HepG2 (cell line): ENCODE results near the gene OARD1. TPM values are rescaled to one million over a fixed set of nuclear protein-coding genes. Genes with fewer than 3 reads are reported as not detected.
A peak's percentile ranks its signal among the peaks of the same experiment; 100 is the strongest.

ENCODE experiments used
- ADNP ChIP-seq: sonication (generic); formaldehyde crosslinking; IDR thresholded peaks from 2 replicates; pipeline ENCODE4 v1.4.0; 2020; ENCODE audit warnings: missing genetic modification reagents
- ATF7-NPFF ChIP-seq: sonication (generic); formaldehyde crosslinking; IDR thresholded peaks from 2 replicates; pipeline ENCODE4 v1.8.1; 2023; ENCODE audit warnings: mild to moderate bottlenecking, low read depth, missing genetic modification reagents, moderate library complexity
- EP300 ChIP-seq, 3 experiments: sonication (generic) in 1 of 3; formaldehyde crosslinking in 1 of 3; IDR thresholded peaks; 2 replicates each; pipeline versions ENCODE4 v1.5.1 to v1.6.1; 2011 to 2020; ENCODE audit warnings: low read depth in 2 of 3, low read length in 2 of 3, borderline replicate concordance in 1 of 3, improper control_type of control experiment in 1 of 3, mild to moderate bottlenecking in 1 of 3, missing genetic modification reagents in 1 of 3, moderate library complexity in 1 of 3
- ETV5 ChIP-seq: IDR thresholded peaks from 2 replicates; pipeline ENCODE4 v1.6.1; 2018; ENCODE audit warnings: missing biosample characterization, missing genetic modification reagents, inconsistent platforms, borderline replicate concordance
- FOXA1 ChIP-seq, 2 experiments: fragments of 450-650 bp in 1 of 2; sonication (generic) in 1 of 2; formaldehyde crosslinking in 1 of 2; IDR thresholded peaks; 2 replicates each; pipeline versions ENCODE4 v1.4.0 to v1.6.1; 2016 to 2020; ENCODE audit warnings: missing genetic modification reagents in 1 of 2
- HMG20B ChIP-seq: conservative IDR thresholded peaks from 2 replicates; pipeline ENCODE4 v1.6.1; 2016; ENCODE audit warnings: missing genetic modification reagents, missing compliant biosample characterization
- HNRNPLL ChIP-seq: fragments of 200-400 bp; formaldehyde crosslinking; IDR thresholded peaks from 2 replicates; pipeline ENCODE4 v1.6.1; 2017; ENCODE audit warnings: mild to moderate bottlenecking, low read depth, low read length; ENCODE audit not compliant: poor library complexity, severe bottlenecking
- KDM3A ChIP-seq: IDR thresholded peaks from 2 replicates; pipeline ENCODE4 v1.6.1; 2018; ENCODE audit warnings: low read depth, missing compliant biosample characterization
- KDM5A ChIP-seq: fragments of 200-600 bp; sonication (generic); IDR thresholded peaks from 2 replicates; pipeline ENCODE4 v1.7.0; 2018; ENCODE audit warnings: antibody characterized with exemption, mild to moderate bottlenecking, low read length, borderline replicate concordance
- MXD4 ChIP-seq: IDR thresholded peaks from 2 replicates; pipeline ENCODE4 v1.6.1; 2016; ENCODE audit warnings: mild to moderate bottlenecking, missing biosample characterization, missing genetic modification reagents
- NFYC ChIP-seq: IDR thresholded peaks from 2 replicates; pipeline ENCODE4 v1.6.1; 2016; ENCODE audit warnings: missing genetic modification reagents, missing compliant biosample characterization
- PPARG ChIP-seq: conservative IDR thresholded peaks from 2 replicates; pipeline ENCODE4 v1.6.1; 2016; ENCODE audit warnings: missing biosample characterization, missing genetic modification reagents
- ZNF235 ChIP-seq: sonication (generic); formaldehyde crosslinking; IDR thresholded peaks from 2 replicates; pipeline ENCODE4 v1.8.1; 2023; ENCODE audit warnings: mild to moderate bottlenecking, missing genetic modification reagents, borderline replicate concordance
- ZNF713 ChIP-seq: sonication (generic); formaldehyde crosslinking; IDR thresholded peaks from 2 replicates; pipeline ENCODE4 v1.4.0; 2020; ENCODE audit warnings: mild to moderate bottlenecking, missing genetic modification reagents
- ZSCAN22 ChIP-seq: sonication (generic); formaldehyde crosslinking; IDR thresholded peaks from 2 replicates; pipeline ENCODE4 v1.4.0; 2020; ENCODE audit warnings: mild to moderate bottlenecking, missing genetic modification reagents
- polyA plus RNA-seq, 8 experiments: library from polyadenylated mRNA; depleted of rRNA in 3 of 8; stranded (reverse) in 7 of 8; unstranded in 1 of 8; fragments of >200 nt; fragmentation: Illumina TruSeq in 4 of 8; extraction: Trizol in 4 of 8; gene quantifications; 2 replicates each; pipeline versions ENCODE4 v1.2.1 to v1.2.3, GENCODE V29; 2011 to 2016; ENCODE audit warnings: low read depth in 4 of 8, missing spikeins in 1 of 8, mixed read lengths in 1 of 8; ENCODE audit not compliant: insufficient read depth in 1 of 8
- total RNA-seq, 5 experiments: library from RNA; depleted of rRNA; stranded (reverse); fragments of >200 nt; fragmentation: Illumina TruSeq; extraction: Trizol; gene quantifications; 2 replicates each; pipeline ENCODE4 v1.2.3, GENCODE V29; 2016; ENCODE audit warnings: low read depth in 1 of 5
- TF ChIP-seq, protein P1 (sequence below): sonication (generic); formaldehyde crosslinking; IDR thresholded peaks from 2 replicates; pipeline ENCODE4 v1.4.0; 2020; ENCODE audit warnings: missing genetic modification reagents
- TF ChIP-seq, protein P2 (sequence below): sonication (generic); formaldehyde crosslinking; IDR thresholded peaks from 2 replicates; pipeline ENCODE4 v1.4.0; 2020; ENCODE audit warnings: missing genetic modification reagents, mild to moderate bottlenecking, borderline replicate concordance
- TF ChIP-seq, protein P3 (sequence below): sonication (generic); formaldehyde crosslinking; IDR thresholded peaks from 2 replicates; pipeline ENCODE4 v1.4.0; 2020; ENCODE audit warnings: missing genetic modification reagents

OARD1 gene
- total and polyA plus RNA-seq, 2 of the 13 experiments (the other 11 are each of a cell fraction or from before 2014, with no cell fraction given), result 18.4 to 49.0 TPM

DNA sequence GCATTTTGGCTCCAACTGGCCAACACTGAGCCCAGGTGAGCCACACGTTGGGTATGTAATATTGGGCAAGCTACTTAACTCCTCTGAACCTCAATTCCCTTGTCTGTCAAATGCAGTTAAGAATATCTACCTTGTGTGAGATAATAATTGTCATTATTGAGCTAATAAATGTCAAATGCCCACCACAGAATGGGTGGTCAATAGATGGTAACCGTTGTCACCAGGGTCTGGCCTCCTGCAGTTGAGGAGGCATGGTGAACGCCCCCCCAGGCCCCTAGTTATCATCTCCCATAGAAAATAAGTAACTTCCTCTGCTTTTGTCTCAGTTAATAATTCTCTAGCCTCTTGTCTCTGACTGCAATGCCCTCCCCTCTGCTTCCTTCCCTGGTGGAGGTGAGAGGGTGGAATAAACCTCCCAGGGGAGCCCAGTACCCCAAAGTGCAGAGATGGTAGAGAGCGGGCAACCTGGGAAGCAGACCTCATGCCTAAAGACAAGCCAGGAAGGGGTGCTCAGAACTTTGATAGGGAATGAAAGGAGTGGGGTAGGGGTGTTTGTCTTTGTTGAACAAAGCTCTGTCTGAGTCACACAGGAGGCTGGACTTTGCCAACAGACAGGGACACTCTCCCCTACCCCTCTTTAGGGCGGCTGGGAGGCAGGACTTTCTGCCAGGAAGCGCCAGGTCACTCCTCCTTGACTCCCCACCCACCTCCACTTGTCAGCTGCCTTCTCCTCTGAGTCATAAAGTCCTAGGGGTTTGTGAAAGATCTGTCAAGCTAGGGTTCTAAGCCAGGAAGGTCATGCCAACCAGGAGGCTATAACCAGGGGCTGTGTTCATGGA, 31.8 kb downstream of the OARD1 start (continued):
- no peak for TF ChIP-seq HMG20B
- no peak for TF ChIP-seq HNRNPLL
- peak; percentile 33; the same call in 1 of the 2 replicates for TF ChIP-seq MXD4 (CRISPR knock-in tag)
- TF ChIP-seq KDM5A, result no peak
- TF ChIP-seq NFYC, result no peak
- no peak for TF ChIP-seq ZNF713 (CRISPR knock-in tag)
- peak; percentile 69; the same call in 1 of the 2 replicates for TF ChIP-seq ATF7-NPFF (CRISPR knock-in tag)
- 0 out of 2 replicates have a peak, but pooled peaks have one; percentile 50 for TF ChIP-seq PPARG (CRISPR knock-in tag)
- TF ChIP-seq ZNF235 (CRISPR knock-in tag), result no peak
- TF ChIP-seq, protein P1, sequence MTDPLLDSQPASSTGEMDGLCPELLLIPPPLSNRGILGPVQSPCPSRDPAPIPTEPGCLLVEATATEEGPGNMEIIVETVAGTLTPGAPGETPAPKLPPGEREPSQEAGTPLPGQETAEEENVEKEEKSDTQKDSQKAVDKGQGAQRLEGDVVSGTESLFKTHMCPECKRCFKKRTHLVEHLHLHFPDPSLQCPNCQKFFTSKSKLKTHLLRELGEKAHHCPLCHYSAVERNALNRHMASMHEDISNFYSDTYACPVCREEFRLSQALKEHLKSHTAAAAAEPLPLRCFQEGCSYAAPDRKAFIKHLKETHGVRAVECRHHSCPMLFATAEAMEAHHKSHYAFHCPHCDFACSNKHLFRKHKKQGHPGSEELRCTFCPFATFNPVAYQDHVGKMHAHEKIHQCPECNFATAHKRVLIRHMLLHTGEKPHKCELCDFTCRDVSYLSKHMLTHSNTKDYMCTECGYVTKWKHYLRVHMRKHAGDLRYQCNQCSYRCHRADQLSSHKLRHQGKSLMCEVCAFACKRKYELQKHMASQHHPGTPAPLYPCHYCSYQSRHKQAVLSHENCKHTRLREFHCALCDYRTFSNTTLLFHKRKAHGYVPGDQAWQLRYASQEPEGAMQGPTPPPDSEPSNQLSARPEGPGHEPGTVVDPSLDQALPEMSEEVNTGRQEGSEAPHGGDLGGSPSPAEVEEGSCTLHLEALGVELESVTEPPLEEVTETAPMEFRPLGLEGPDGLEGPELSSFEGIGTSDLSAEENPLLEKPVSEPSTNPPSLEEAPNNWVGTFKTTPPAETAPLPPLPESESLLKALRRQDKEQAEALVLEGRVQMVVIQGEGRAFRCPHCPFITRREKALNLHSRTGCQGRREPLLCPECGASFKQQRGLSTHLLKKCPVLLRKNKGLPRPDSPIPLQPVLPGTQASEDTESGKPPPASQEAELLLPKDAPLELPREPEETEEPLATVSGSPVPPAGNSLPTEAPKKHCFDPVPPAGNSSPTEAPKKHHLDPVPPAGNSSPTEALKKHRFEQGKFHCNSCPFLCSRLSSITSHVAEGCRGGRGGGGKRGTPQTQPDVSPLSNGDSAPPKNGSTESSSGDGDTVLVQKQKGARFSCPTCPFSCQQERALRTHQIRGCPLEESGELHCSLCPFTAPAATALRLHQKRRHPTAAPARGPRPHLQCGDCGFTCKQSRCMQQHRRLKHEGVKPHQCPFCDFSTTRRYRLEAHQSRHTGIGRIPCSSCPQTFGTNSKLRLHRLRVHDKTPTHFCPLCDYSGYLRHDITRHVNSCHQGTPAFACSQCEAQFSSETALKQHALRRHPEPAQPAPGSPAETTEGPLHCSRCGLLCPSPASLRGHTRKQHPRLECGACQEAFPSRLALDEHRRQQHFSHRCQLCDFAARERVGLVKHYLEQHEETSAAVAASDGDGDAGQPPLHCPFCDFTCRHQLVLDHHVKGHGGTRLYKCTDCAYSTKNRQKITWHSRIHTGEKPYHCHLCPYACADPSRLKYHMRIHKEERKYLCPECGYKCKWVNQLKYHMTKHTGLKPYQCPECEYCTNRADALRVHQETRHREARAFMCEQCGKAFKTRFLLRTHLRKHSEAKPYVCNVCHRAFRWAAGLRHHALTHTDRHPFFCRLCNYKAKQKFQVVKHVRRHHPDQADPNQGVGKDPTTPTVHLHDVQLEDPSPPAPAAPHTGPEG (CRISPR knock-in tag), result peak; percentile 50; the same call in 1 of the 2 replicates
- TF ChIP-seq, protein P2, sequence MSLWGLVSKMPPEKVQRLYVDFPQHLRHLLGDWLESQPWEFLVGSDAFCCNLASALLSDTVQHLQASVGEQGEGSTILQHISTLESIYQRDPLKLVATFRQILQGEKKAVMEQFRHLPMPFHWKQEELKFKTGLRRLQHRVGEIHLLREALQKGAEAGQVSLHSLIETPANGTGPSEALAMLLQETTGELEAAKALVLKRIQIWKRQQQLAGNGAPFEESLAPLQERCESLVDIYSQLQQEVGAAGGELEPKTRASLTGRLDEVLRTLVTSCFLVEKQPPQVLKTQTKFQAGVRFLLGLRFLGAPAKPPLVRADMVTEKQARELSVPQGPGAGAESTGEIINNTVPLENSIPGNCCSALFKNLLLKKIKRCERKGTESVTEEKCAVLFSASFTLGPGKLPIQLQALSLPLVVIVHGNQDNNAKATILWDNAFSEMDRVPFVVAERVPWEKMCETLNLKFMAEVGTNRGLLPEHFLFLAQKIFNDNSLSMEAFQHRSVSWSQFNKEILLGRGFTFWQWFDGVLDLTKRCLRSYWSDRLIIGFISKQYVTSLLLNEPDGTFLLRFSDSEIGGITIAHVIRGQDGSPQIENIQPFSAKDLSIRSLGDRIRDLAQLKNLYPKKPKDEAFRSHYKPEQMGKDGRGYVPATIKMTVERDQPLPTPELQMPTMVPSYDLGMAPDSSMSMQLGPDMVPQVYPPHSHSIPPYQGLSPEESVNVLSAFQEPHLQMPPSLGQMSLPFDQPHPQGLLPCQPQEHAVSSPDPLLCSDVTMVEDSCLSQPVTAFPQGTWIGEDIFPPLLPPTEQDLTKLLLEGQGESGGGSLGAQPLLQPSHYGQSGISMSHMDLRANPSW, result peak; percentile 39; the same call in 1 of the 2 replicates
- no peak for TF ChIP-seq ADNP (CRISPR knock-in tag)
- TF ChIP-seq EP300 (IDR thresholded peaks at IDR 0.05; ENCODE audit: low read depth in 2 of 2, low read length in 2 of 2), result peak in 1 of 2 experiments; percentile 78; a peak in 3 of 4 replicates
- TF ChIP-seq EP300 (CRISPR knock-in tag; IDR thresholded peaks at IDR 0.05; ENCODE audit: borderline replicate concordance), result peak; percentile 57; the same call in 1 of the 2 replicates
- no peak for TF ChIP-seq FOXA1 (IDR thresholded peaks at IDR 0.05)
- peak; percentile 83 for TF ChIP-seq FOXA1 (CRISPR knock-in tag; IDR thresholded peaks at IDR 0.05)
- peak; percentile 86; the same call in 1 of the 2 replicates for TF ChIP-seq KDM3A
- TF ChIP-seq, protein P3, sequence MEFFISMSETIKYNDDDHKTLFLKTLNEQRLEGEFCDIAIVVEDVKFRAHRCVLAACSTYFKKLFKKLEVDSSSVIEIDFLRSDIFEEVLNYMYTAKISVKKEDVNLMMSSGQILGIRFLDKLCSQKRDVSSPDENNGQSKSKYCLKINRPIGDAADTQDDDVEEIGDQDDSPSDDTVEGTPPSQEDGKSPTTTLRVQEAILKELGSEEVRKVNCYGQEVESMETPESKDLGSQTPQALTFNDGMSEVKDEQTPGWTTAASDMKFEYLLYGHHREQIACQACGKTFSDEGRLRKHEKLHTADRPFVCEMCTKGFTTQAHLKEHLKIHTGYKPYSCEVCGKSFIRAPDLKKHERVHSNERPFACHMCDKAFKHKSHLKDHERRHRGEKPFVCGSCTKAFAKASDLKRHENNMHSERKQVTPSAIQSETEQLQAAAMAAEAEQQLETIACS (CRISPR knock-in tag), result no peak
- TF ChIP-seq ZSCAN22 (CRISPR knock-in tag), result no peak
- peak; percentile 74; the same call in 1 of the 2 replicates for TF ChIP-seq ETV5 (CRISPR knock-in tag)
